ENCODE results near the gene AIP.
"Not testable (repeated sequence)": the region's sequence is repeated elsewhere in the genome, so short reads cannot be mapped to it uniquely, and the experiment has no call there.

Gene AIP

GRCh38 chr11:67485873-67486361 is 3.1 kb downstream of the AIP start:
- peaks cover 14 to 36% of the 10 kb centered on the region in 2 donors for H3K4me1 ChIP-seq (ENCODE audit: control insufficient read depth in 1 of 2, insufficient read depth in 2 of 2, low read length in 2 of 2)
- H3K27ac ChIP-seq (ENCODE audit: low read depth, low read length); H3K4me3 ChIP-seq (ENCODE audit: low read depth in 1 of 2, low read length in 2 of 2); H3K9ac ChIP-seq (ENCODE audit: low read depth in 1 of 2, low read length in 2 of 2); H3K9me3 ChIP-seq (ENCODE audit: control insufficient read depth in 1 of 2, low read length in 2 of 2); H3K27me3 ChIP-seq (ENCODE audit: control insufficient read depth in 1 of 2, insufficient read depth in 2 of 2, low read length in 2 of 2): not testable (repeated sequence)
- H3K36me3 ChIP-seq (ENCODE audit: control insufficient read depth in 1 of 2, insufficient read depth in 2 of 2, low read length in 2 of 2) = peaks cover 7 to 18% of the 10 kb centered on the region in 2 donors

GRCh38 chr11:67486481-67487195 is 3.8 kb downstream of the AIP start:
- Histone ChIP-seq H3K4me1 (ENCODE audit: control insufficient read depth in 1 of 2, insufficient read depth in 2 of 2, low read length in 2 of 2) (peaks cover 14 to 36% of the 10 kb centered on the region in 2 donors), H3K27ac (ENCODE audit: low read depth, low read length) (no peak overlapping the region), H3K9me3 (ENCODE audit: control insufficient read depth in 1 of 2, low read length in 2 of 2) (no peaks in the 10 kb centered on the region), H3K27me3 (ENCODE audit: control insufficient read depth in 1 of 2, insufficient read depth in 2 of 2, low read length in 2 of 2) (no peaks in the 10 kb centered on the region), H3K36me3 (ENCODE audit: control insufficient read depth in 1 of 2, insufficient read depth in 2 of 2, low read length in 2 of 2) (peaks cover 13 to 24% of the 10 kb centered on the region in 2 donors), H3K4me3 (ENCODE audit: low read depth in 1 of 2, low read length in 2 of 2) (no peak overlapping the region), H3K9ac (ENCODE audit: low read depth in 1 of 2, low read length in 2 of 2) (no peak overlapping the region)

GRCh38 chr11:67489203-67489884 is 6.5 kb downstream of the AIP start:
- no peaks in the 10 kb centered on the region for H3K9me3 ChIP-seq (ENCODE audit: control insufficient read depth in 1 of 2, low read length in 2 of 2)
- H3K4me3 ChIP-seq (ENCODE audit: low read depth in 1 of 2, low read length in 2 of 2) = no peak overlapping the region
- no peak overlapping the region for H3K27ac ChIP-seq (ENCODE audit: low read depth, low read length)
- peaks cover 18 to 41% of the 10 kb centered on the region in 2 donors for H3K36me3 ChIP-seq (ENCODE audit: control insufficient read depth in 1 of 2, insufficient read depth in 2 of 2, low read length in 2 of 2)
- H3K9ac ChIP-seq (ENCODE audit: low read depth in 1 of 2, low read length in 2 of 2) = no peak overlapping the region
- H3K4me1 ChIP-seq (ENCODE audit: control insufficient read depth in 1 of 2, insufficient read depth in 2 of 2, low read length in 2 of 2) = peaks cover under 1 to 23% of the 10 kb centered on the region in 2 donors
- H3K27me3 ChIP-seq (ENCODE audit: control insufficient read depth in 1 of 2, insufficient read depth in 2 of 2, low read length in 2 of 2) = no peaks in the 10 kb centered on the region

- no peak overlapping the region for H3K27ac ChIP-seq (ENCODE audit: low read depth, low read length)
- peaks cover 18 to 46% of the 10 kb centered on the region in 2 donors for H3K36me3 ChIP-seq (ENCODE audit: control insufficient read depth in 1 of 2, insufficient read depth in 2 of 2, low read length in 2 of 2)
- H3K4me3 ChIP-seq (ENCODE audit: low read depth in 1 of 2, low read length in 2 of 2) = no peak overlapping the region
- H3K9me3 ChIP-seq (ENCODE audit: control insufficient read depth in 1 of 2, low read length in 2 of 2) = no peaks in the 10 kb centered on the region
- no peaks in the 10 kb centered on the region for H3K27me3 ChIP-seq (ENCODE audit: control insufficient read depth in 1 of 2, insufficient read depth in 2 of 2, low read length in 2 of 2)
- H3K9ac ChIP-seq (ENCODE audit: low read depth in 1 of 2, low read length in 2 of 2) = no peak overlapping the region
- H3K4me1 ChIP-seq (ENCODE audit: control insufficient read depth in 1 of 2, insufficient read depth in 2 of 2, low read length in 2 of 2) = peaks cover 0 to 15% of the 10 kb centered on the region in 2 donors
Measured at GRCh38 chr11:67489885-67490726, 7.3 kb downstream of the AIP start.

- Histone ChIP-seq H3K4me3 (ENCODE audit: low read depth in 1 of 2, low read length in 2 of 2) (no peak overlapping the region), H3K9me3 (ENCODE audit: control insufficient read depth in 1 of 2, low read length in 2 of 2) (no peaks in the 10 kb centered on the region), H3K27me3 (ENCODE audit: control insufficient read depth in 1 of 2, insufficient read depth in 2 of 2, low read length in 2 of 2) (no peaks in the 10 kb centered on the region), H3K9ac (ENCODE audit: low read depth in 1 of 2, low read length in 2 of 2) (no peak overlapping the region), H3K27ac (ENCODE audit: low read depth, low read length) (no peak overlapping the region), H3K36me3 (ENCODE audit: control insufficient read depth in 1 of 2, insufficient read depth in 2 of 2, low read length in 2 of 2) (peaks cover 18 to 52% of the 10 kb centered on the region in 2 donors), H3K4me1 (ENCODE audit: control insufficient read depth in 1 of 2, insufficient read depth in 2 of 2, low read length in 2 of 2) (peaks cover 0 to 12% of the 10 kb centered on the region in 2 donors)
Measured at GRCh38 chr11:67490727-67491065, 7.9 kb downstream of the AIP start.

GRCh38 chr11:67491276-67492068 is 8.6 kb downstream of the AIP start:
- Histone ChIP-seq H3K27ac (ENCODE audit: low read depth, low read length) (no peak overlapping the region), H3K27me3 (ENCODE audit: control insufficient read depth in 1 of 2, insufficient read depth in 2 of 2, low read length in 2 of 2) (no peaks in the 10 kb centered on the region), H3K4me1 (ENCODE audit: control insufficient read depth in 1 of 2, insufficient read depth in 2 of 2, low read length in 2 of 2) (peaks cover 0 to 6% of the 10 kb centered on the region in 2 donors), H3K4me3 (ENCODE audit: low read depth in 1 of 2, low read length in 2 of 2) (no peak overlapping the region), H3K36me3 (ENCODE audit: control insufficient read depth in 1 of 2, insufficient read depth in 2 of 2, low read length in 2 of 2) (peaks cover 18 to 59% of the 10 kb centered on the region in 2 donors), H3K9me3 (ENCODE audit: control insufficient read depth in 1 of 2, low read length in 2 of 2) (no peaks in the 10 kb centered on the region), H3K9ac (ENCODE audit: low read depth in 1 of 2, low read length in 2 of 2) (no peak overlapping the region)

GRCh38 chr11:67492069-67492727 is 9.4 kb downstream of the AIP start:
- H3K9ac ChIP-seq (ENCODE audit: low read depth in 1 of 2, low read length in 2 of 2) = no peak overlapping the region
- no peaks in the 10 kb centered on the region for H3K9me3 ChIP-seq (ENCODE audit: control insufficient read depth in 1 of 2, low read length in 2 of 2)
- no peak overlapping the region for H3K4me3 ChIP-seq (ENCODE audit: low read depth in 1 of 2, low read length in 2 of 2)
- peaks cover 22 to 60% of the 10 kb centered on the region in 2 donors for H3K36me3 ChIP-seq (ENCODE audit: control insufficient read depth in 1 of 2, insufficient read depth in 2 of 2, low read length in 2 of 2)
- H3K27me3 ChIP-seq (ENCODE audit: control insufficient read depth in 1 of 2, insufficient read depth in 2 of 2, low read length in 2 of 2) = no peaks in the 10 kb centered on the region
- no peaks in the 10 kb centered on the region for H3K4me1 ChIP-seq (ENCODE audit: control insufficient read depth in 1 of 2, insufficient read depth in 2 of 2, low read length in 2 of 2)
- H3K27ac ChIP-seq (ENCODE audit: low read depth, low read length) = no peak overlapping the region

GRCh38 chr11:67492801-67493547 is 10.1 kb downstream of the AIP start:
- Histone ChIP-seq H3K9ac (ENCODE audit: low read depth in 1 of 2, low read length in 2 of 2) (no peak overlapping the region), H3K27me3 (ENCODE audit: control insufficient read depth in 1 of 2, insufficient read depth in 2 of 2, low read length in 2 of 2) (no peaks in the 10 kb centered on the region), H3K4me1 (ENCODE audit: control insufficient read depth in 1 of 2, insufficient read depth in 2 of 2, low read length in 2 of 2) (no peaks in the 10 kb centered on the region), H3K36me3 (ENCODE audit: control insufficient read depth in 1 of 2, insufficient read depth in 2 of 2, low read length in 2 of 2) (peaks cover 22 to 66% of the 10 kb centered on the region in 2 donors), H3K27ac (ENCODE audit: low read depth, low read length) (no peak overlapping the region), H3K9me3 (ENCODE audit: control insufficient read depth in 1 of 2, low read length in 2 of 2) (no peaks in the 10 kb centered on the region), H3K4me3 (ENCODE audit: low read depth in 1 of 2, low read length in 2 of 2) (no peak overlapping the region)
